Skeletal muscle satellite cell (primary cell): Measurements from ENCODE around the gene SNRPD3.
A peak's percentile ranks its signal among the peaks of the same experiment; 100 is the strongest.

ENCODE experiments used
- H3K27me3 ChIP-seq: 2 replicates; pipeline ENCODE4 v1.7.0; 2013; ENCODE audit warnings: low read length; ENCODE audit not compliant: control insufficient read depth, insufficient read depth
- H3K36me3 ChIP-seq: 2 replicates; pipeline ENCODE4 v1.7.0; 2013; ENCODE audit warnings: mild to moderate bottlenecking, control low read depth, low read length; ENCODE audit not compliant: insufficient read depth
- H3K4me1 ChIP-seq: 2 replicates; pipeline ENCODE4 v1.7.0; 2013; ENCODE audit warnings: low read length; ENCODE audit not compliant: control insufficient read depth, insufficient read depth
- H3K4me2 ChIP-seq: 2 replicates; pipeline ENCODE4 v1.7.0; 2013; ENCODE audit warnings: mild to moderate bottlenecking, low read length
- H3K4me3 ChIP-seq: 2 replicates; pipeline ENCODE4 v1.7.0; 2013; ENCODE audit warnings: low read length
- H3K9ac ChIP-seq: 2 replicates; pipeline ENCODE4 v1.7.0; 2013; ENCODE audit warnings: mild to moderate bottlenecking, low read depth, low read length, moderate library complexity
- H3K9me3 ChIP-seq: replicated peaks from 2 replicates; pipeline ENCODE4 v1.7.0; 2013; ENCODE audit warnings: mild to moderate bottlenecking, control low read depth, low read length

The SNRPD3 gene

DNA sequence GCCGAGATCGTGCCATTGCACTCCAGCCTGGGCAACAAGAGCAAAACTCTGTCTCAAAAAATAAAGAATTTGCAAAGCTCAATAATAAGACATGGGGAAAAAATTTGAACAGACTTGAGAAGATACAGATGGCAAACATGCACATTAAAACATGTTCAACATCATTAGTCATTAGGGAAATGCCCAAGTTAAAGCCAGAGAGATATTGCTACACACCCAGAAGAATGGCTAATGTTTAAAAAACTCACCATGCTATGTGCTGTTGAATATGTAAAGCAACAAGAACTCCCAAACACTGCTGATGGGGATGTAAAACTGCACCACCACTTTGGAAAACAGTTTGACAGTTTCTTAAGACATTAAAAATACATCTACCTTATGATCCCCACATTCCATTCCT is 24.5 kb downstream of the SNRPD3 start:
- Histone ChIP-seq H3K4me1 (peaks cover 6% of the 10 kb centered on the region), H3K4me3 (no peak overlapping the region), H3K9me3 (no peaks in the 10 kb centered on the region), H3K9ac (no peak overlapping the region), H3K4me2 (no peak overlapping the region), H3K36me3 (peaks cover 9% of the 10 kb centered on the region), H3K27me3 (no peaks in the 10 kb centered on the region)

DNA sequence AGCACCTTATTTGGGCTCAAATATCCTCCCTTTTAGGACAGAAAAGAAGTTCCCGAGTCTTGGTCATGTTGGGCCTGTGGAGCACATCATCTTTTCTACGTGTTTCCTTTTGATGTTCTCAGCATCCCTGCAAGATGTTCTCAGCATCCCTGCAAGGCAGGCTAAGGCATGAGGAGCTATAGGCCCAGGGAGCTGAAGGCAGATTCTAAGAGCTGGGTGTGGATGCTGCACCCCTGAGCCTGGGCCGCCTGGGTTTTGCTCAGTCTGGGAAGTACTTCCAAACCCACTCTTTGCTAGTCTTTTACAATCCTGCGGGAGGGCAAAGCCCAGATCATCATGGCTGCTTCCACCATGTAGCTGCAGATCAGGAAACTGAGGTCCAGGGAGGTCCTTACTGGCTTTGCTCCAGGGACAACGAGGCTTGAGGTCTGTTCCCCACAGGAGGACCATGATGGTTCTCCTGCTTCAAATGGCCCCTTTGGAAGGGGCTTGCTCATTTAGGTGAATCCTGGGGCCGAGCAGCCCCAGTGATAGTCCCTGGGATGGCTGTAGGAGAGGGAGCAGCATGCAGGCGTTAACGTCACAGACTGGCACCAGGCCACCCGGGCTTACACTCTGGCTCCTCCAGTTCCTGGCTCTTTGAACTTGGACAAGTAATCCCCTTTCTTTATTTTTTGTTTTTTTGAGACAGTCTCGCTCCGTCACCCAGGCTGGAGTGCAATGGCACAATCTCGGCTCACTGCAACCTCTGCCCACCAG is 26.4 kb downstream of the SNRPD3 start:
- H3K27me3 ChIP-seq, result no peaks in the 10 kb centered on the region
- peaks cover 4% of the 10 kb centered on the region for H3K36me3 ChIP-seq
- H3K4me2 ChIP-seq, result no peak overlapping the region
- H3K9ac ChIP-seq, result no peak overlapping the region
- no peaks in the 10 kb centered on the region for H3K9me3 ChIP-seq
- H3K4me3 ChIP-seq, result no peak overlapping the region
- peaks cover 6% of the 10 kb centered on the region for H3K4me1 ChIP-seq

DNA sequence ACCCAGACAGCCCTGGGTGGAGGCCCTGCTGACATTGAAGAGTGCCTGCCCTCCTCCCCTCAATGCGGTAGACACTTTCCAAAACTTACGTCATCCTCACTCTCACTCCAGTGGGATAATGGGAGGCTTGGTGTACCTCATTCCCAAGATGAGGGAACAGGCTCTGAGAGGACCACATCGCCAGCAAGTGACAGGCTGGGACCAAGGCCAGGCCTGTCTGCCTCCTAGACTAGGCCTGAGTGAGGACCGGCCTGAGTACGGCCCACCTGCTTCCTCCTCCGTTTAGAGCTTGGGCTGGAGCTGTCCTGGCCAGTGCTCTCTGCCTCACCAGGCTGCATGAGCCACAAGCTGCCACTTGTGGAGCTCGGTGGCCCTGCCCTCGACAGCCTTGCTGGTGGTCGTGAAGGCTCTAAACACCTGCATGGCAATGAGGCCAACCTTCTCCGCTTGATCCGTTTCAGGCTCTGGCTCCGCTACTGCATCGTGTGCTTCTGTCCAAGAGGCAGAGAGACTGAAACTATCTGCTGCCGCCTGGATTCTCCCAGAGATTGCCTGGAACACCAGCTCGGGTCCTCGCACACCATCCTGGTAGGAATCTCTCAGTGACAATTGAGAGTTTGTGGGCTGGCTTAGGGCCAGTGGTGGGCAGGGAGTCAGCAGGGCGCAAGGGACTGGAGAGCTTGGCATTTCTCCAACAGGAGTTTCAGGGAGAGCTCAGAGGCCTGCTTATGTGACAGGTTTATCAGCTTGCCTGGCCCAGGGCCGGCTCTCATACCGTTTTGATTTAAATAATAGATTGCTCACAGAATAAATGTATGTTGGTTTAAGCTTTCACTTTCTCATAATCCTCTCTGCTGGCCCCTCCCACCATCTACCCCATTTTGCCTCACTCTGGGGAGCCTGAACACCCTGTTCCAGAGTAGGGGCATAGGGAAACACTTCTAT is 27.7 kb downstream of the SNRPD3 start:
- H3K4me3 ChIP-seq, result no peak overlapping the region
- peak overlapping the region; percentile 35 for H3K4me2 ChIP-seq
- H3K9ac ChIP-seq, result no peak overlapping the region
- H3K36me3 ChIP-seq, result no peaks in the 10 kb centered on the region
- no peaks in the 10 kb centered on the region for H3K27me3 ChIP-seq
- peaks cover 6% of the 10 kb centered on the region for H3K4me1 ChIP-seq
- no peaks in the 10 kb centered on the region for H3K9me3 ChIP-seq

- no peaks in the 10 kb centered on the region for H3K36me3 ChIP-seq
- peaks cover 6% of the 10 kb centered on the region for H3K4me1 ChIP-seq
- no peak overlapping the region for H3K4me2 ChIP-seq
- H3K27me3 ChIP-seq, result no peaks in the 10 kb centered on the region
- H3K9me3 ChIP-seq, result no peaks in the 10 kb centered on the region
- H3K9ac ChIP-seq, result no peak overlapping the region
- H3K4me3 ChIP-seq, result no peak overlapping the region
These were observed 28.5 kb downstream of the SNRPD3 start for GRCh38 chr22:24584166-24584790.

DNA sequence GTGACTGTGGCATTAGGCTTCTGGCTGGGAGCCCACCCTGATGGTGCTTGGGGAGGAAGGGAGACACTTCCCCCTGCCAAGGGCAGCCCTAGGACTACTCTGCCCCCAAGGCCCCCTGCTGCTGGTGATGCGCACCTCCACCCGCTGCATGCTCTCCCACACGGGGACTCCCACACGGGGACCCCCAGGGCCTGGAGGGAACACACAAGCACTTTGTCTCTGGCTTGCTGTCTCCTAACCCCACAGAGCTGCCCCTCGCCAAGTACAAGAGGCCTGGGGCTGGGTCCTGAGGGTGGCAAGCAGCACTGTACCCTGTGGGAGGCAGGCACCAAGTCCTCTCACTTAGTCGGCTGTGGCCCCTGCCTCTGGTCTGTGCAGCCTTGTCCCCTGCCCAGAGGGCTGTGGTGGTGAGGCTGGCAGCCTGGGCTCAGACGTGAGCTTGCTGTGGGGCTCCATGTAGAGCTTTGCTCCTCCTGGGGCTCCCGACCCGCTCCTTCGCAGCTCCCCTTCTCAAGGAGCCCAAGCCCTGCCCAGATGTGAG is 29.1 kb downstream of the SNRPD3 start:
- Histone ChIP-seq H3K4me2 (no peak overlapping the region), H3K4me3 (no peak overlapping the region), H3K9ac (no peak overlapping the region), H3K9me3 (no peaks in the 10 kb centered on the region), H3K27me3 (no peaks in the 10 kb centered on the region), H3K4me1 (peaks cover 6% of the 10 kb centered on the region), H3K36me3 (no peaks in the 10 kb centered on the region)

DNA sequence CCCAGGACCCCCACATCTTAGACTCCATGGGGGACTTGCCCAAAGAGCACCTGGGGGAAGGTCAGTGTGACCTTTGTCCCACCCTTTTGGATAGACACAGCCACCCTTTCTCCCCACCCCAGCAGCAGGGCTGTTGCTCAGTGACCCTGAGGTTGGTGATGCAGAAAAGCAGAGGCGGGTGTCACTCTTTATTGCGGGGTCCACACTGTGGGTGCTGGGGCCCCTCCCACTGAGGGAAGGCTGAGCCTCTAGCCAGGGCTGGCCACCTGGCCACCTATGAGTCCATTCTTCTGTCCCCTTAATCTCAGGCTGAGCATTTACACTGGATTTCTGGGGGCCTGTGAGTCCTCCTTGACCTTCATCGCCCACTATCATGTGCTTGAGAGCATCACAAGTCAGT is 29.7 kb downstream of the SNRPD3 start:
- Histone ChIP-seq H3K4me3 (no peak overlapping the region), H3K4me2 (no peak overlapping the region), H3K27me3 (no peaks in the 10 kb centered on the region), H3K9ac (no peak overlapping the region), H3K4me1 (peaks cover 6% of the 10 kb centered on the region), H3K9me3 (no peaks in the 10 kb centered on the region), H3K36me3 (no peaks in the 10 kb centered on the region)

GRCh38 chr22:24585927-24586546 is 30.2 kb downstream of the SNRPD3 start:
- no peak overlapping the region for H3K4me2 ChIP-seq
- H3K9ac ChIP-seq, result no peak overlapping the region
- no peaks in the 10 kb centered on the region for H3K36me3 ChIP-seq
- no peaks in the 10 kb centered on the region for H3K9me3 ChIP-seq
- no peak overlapping the region for H3K4me3 ChIP-seq
- H3K4me1 ChIP-seq, result peaks cover 6% of the 10 kb centered on the region
- H3K27me3 ChIP-seq, result no peaks in the 10 kb centered on the region

- H3K27me3 ChIP-seq, result no peaks in the 10 kb centered on the region
- H3K4me2 ChIP-seq, result no peak overlapping the region
- H3K4me3 ChIP-seq, result no peak overlapping the region
- H3K9ac ChIP-seq, result no peak overlapping the region
- H3K9me3 ChIP-seq, result no peaks in the 10 kb centered on the region
- H3K36me3 ChIP-seq, result no peaks in the 10 kb centered on the region
- H3K4me1 ChIP-seq, result peaks cover 6% of the 10 kb centered on the region
These were observed 31.5 kb downstream of the SNRPD3 start for GRCh38 chr22:24587251-24587650.

DNA sequence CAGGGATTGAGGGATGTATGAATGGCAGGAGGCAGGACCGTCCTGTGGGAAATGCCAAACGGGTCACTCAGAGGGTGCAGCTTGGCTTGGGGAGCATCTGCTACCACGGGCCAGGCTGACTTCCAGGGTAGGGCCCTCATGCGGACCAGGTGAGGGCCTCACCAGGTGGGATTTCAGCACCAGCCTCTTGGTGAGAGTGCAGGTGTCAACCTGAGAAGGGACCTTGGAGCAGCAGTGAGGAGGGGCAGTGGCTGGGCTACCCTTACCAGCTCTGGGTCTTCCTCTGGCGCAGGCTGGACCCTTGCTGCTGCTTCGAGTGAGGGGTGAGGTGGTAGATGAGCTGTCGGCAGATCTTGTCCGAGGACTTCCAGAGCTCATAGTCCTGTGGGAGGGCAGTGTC is 32.1 kb downstream of the SNRPD3 start:
- Histone ChIP-seq H3K9me3 (no peaks in the 10 kb centered on the region), H3K4me2 (no peak overlapping the region), H3K27me3 (no peaks in the 10 kb centered on the region), H3K4me1 (peaks cover 6% of the 10 kb centered on the region), H3K9ac (no peak overlapping the region), H3K36me3 (no peaks in the 10 kb centered on the region), H3K4me3 (no peak overlapping the region)

GRCh38 chr22:24588381-24588756 is 32.6 kb downstream of the SNRPD3 start:
- peaks cover 8% of the 10 kb centered on the region for H3K4me1 ChIP-seq
- no peaks in the 10 kb centered on the region for H3K9me3 ChIP-seq
- no peak overlapping the region for H3K4me2 ChIP-seq
- H3K9ac ChIP-seq, result no peak overlapping the region
- H3K4me3 ChIP-seq, result no peak overlapping the region
- no peaks in the 10 kb centered on the region for H3K27me3 ChIP-seq
- no peaks in the 10 kb centered on the region for H3K36me3 ChIP-seq
